Activated CD8-positive, alpha-beta memory T cell treated with anti-CD3 and anti-CD28 coated beads for 36 hours (primary cell): Measurements from ENCODE around the gene PSMD6. TPM values are rescaled to one million over a fixed set of nuclear protein-coding genes. Genes with fewer than 3 reads are reported as not detected.

Experiments
- CTCF ChIA-PET: fragments of 350-600 bp; sonication (Branson Sonifier 250); formaldehyde crosslinking; loops from one replicate; lab custom pipeline; 2021; ENCODE audit warnings: antibody characterized with exemption; lab: Charles Lee
- POLR2A ChIA-PET: fragments of 350-600 bp; sonication (Branson Sonifier 250); formaldehyde crosslinking; loops from one replicate; lab custom pipeline; 2021; ENCODE audit warnings: antibody characterized with exemption; lab: Charles Lee
- total RNA-seq, 2 experiments: library from RNA; stranded (reverse); gene quantifications; one replicate each; pipeline ENCODE4 v1.2.3, GENCODE V29; 2021

PSMD6 gene
- total RNA-seq, 2 experiments from 2014 or later = 126 to 129 TPM

DNA sequence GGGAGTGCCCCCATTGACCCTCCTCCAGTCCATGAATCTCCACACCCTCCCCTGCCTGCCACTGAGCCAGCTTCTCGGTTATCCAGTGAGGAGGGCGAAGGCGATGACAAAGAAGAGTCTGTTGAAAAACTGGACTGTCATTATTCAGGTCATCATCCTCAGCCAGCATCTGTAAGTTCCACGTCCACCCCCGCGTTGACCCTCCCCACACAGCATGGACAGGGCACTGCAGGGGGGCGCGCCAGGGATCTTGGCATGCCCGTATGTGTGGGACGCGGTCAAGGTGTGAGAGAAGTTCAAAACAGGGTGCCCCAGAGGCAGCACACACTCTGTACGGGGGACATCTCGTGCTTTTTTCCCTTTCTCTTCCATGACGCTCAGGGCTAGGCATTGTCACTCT is 33.1 kb downstream of the PSMD6 start:
- ChIA-PET CTCF (no interaction called here), POLR2A (no interaction called here)

DNA sequence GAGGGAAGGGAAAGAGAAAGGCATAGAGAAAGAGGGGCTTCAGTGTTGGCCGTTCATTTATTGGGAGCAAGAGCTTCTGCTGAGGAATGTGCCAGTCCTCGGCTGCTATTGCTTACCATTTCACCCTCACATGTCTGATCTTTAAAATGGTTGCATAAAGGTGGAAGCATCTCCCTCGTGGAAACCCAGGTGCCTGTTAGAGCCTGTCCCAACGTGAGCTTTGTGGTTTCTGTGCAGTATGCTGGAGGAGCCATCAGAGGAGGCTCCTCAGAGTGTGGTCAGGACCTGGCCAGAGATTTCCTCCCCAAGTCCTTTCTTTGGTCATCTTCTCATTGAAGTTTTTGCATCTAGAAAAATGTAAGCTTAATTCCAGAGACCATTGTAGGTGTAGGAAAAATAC is 34.4 kb downstream of the PSMD6 start:
- ChIA-PET CTCF (no interaction called here), POLR2A (no interaction called here)

DNA sequence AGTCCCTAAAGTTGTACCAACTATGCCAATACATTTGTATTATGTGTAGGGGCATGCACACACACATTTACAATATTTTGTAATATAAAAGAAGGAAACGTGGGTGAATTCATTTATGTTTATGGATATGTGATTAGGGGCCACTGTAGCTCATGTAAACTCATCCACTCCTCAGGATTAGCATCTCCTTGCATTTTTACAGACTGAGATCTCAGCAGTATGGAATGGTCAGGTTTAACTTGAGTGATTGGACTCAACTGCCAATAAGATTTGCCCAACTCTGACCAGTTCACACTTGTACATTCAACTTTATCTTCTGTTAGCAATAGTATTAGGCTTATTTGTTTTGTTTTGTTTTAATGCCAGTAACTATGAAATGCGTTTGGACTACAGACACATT is 36.5 kb downstream of the PSMD6 start:
- ChIA-PET POLR2A (no interaction called here), CTCF (no interaction called here)

DNA sequence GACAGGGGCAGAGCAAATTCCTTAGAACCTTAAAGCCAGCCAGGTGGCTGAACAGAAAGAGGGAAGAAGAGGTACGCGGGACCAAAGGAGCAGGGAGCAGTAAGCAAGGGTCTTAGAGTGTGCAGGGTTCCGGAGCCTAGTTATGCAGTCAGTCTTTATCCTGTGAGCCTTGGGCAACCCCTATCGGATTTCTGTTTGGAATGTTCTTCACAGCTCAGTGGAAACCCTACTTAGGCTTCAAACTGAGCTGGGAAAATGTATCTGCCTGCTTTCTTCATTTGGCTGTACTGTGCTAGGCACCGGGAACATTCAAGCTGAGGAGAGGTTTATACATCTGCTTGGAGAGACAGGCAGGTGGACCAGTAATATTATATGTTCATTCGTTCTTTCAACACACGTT is 37.1 kb downstream of the PSMD6 start:
- CTCF ChIA-PET = no interaction called here

DNA sequence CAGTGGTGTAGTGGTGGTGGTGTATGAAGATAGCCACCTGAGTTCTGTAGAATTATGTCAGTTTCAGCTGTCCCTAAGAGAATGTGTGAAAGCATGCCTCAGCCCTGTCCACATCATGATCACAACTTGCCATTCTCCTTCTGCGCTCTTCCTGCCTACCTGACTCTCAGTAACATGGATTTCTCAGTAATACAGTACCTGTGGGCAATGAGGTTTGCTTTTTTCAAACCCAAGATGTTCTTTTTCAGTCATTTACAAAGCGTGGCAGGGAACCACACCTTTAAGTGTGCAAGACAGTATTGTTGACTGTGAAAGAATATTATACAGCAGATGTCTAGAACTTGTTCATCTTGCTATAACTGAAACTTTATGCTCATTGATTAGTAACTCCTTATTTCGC is 38.9 kb downstream of the PSMD6 start:
- ChIA-PET CTCF (interaction anchor here (2.3 kb wide), 1 partner anchor 9 kb away, joined by 13 read pairs; no protein-coding TSS in a partner anchor), POLR2A (no interaction called here)

More for the DNA sequence above, 37.1 kb downstream of the PSMD6 start:
- POLR2A ChIA-PET = no interaction called here

DNA sequence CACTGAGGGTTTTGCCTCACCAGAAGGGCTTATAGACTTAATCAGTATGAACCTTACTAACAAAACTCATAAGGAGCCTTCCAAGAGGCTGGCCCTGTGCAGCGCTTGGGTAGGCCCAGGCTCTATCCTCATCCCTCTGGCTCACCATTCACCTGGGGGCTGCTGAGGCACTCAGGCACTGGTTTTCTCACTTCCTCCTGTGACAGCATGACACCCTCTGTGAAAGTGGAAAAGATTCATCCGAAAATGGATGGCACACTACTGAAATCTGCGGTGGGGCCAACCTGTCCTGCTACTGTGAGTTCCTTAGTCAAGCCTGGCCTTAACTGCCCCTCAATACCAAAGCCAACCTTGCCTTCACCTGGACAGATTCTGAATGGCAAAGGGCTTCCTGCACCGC is 41.3 kb downstream of the PSMD6 start:
- CTCF ChIA-PET = interaction anchor here (0.6 to 0.9 kb wide), 2 partner anchors 12 to 20 kb away, joined by 3 to 4 read pairs; no protein-coding TSS in a partner anchor
- POLR2A ChIA-PET = no interaction called here

DNA sequence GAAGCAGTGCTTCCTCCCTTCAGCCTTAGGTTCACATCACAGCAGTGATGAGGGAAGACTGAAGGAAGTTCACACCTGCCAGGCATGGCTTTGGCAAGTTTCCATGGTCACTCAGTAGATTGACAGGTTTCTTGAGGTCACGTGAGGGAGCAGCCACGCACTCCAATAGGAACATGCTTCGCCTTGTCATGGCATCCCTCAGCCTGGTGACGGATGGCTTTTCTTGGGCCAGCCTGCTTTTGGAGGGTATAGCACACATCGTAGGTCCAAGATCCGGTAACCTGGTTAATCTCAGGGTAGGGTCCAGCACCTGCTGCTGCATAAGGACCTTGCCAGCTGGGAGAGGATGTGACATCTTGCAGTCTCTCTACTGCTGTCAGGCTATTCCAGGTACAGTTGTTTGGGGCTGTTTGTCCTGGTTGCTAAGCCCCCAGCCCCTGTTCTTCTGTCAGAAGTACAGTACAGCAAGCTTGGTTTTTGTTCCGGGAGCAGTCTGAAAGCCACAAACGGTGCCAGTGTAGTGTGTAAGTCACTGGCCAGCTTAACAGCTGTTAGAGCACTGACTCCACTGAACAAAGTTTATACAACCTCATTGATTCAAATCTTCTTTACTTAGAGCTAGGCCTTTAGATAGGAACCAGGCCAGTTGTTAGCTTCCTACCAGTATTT is 42.3 kb downstream of the PSMD6 start:
- POLR2A ChIA-PET = interaction anchor here (0.6 kb wide), 1 partner anchor 24 kb away, joined by 5 read pairs; no protein-coding TSS in a partner anchor
- CTCF ChIA-PET = interaction anchor here (2.1 to 4.3 kb wide), 3 partner anchors 13 to 19 kb away, joined by 9 to 23 read pairs (median 18); no protein-coding TSS in a partner anchor

DNA sequence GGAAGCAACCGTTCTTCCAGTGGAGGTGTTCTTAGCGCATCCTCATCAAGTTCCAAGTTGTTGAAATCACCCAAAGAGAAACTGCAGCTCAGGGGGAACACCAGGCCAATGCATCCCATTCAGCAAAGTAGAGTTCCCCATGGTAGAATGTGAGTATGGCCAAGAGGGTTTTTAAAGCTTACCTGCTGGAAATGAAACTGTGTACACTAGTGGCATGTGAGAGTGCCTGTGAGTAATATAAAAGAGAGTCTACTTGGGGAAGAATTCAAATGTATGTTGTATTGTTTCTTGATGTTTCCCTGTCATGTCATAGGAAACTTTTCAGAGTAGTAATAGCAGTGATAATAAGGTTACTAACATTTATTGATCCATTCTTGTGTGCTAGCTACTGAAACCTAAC is 43.3 kb downstream of the PSMD6 start:
- CTCF ChIA-PET = interaction anchor here (2.1 to 4.3 kb wide), 3 partner anchors 12 to 18 kb away, joined by 9 to 23 read pairs (median 18); no protein-coding TSS in a partner anchor

DNA sequence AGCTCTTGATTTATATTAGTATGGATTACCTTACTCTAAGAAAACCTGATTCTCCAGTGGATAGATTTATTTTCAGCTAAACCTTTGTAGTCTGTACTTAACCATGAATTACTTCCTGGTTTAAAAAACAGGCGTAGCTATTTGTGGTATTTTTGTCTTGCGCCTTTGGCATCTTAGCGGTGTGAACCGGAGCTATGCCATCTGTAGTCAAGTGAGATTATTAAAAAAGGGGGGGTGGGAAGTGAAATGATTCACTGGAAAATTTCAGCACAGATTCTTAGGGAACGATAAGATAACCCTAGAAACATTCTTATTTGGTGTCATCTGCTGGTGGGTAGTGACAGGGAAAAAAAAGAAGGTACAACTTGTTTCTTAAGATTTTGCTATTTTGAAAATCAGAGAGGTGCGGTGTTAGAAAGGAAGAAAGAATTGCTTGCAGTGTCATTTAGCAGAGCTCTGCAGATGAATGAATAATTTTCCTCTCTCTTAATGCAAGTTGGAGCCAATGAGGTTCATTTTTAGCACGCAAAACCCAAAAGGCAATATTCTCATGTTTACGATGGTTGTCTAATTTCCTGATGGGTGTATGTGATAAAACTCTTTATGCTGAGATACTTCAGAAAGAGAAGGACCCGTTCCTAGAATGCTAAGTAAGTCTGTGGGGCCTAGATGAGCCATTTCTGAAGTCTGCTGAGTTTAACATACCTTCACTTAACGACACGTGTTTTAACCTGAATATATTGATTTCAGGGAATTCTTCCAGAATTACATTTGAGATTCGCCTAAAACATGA is 44.0 kb downstream of the PSMD6 start:
- CTCF ChIA-PET = interaction anchor here (1.1 to 4.3 kb wide), 5 partner anchors 11 to 65 kb away, joined by 3 to 23 read pairs (median 9); partner anchors contain the start of gene PSMD6
- POLR2A ChIA-PET = interaction anchor here (0.7 to 1.2 kb wide), 3 partner anchors 11 to 68 kb away, joined by 3 to 5 read pairs (median 3); no protein-coding TSS in a partner anchor

More for the DNA sequence above, 43.3 kb downstream of the PSMD6 start:
- POLR2A ChIA-PET = no interaction called here

DNA sequence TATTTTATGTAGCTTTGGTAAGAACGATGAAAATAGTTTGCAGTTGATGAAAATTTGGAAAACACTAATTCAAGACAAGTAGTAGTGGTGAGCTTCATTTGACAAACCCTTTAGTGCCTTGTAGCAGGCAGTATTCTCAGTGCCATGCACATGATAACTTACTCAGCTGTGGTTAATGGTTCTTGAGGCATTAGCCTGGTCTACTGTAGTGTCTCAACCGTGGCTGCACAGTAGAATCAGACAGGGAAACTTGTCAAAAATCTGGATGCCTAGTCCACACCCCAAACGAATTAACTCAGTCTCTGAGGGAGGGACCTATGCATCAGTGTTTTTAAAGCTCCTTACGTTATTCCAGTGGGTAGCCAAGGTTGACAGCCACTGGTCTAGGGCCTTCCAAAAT is 45.4 kb downstream of the PSMD6 start:
- ChIA-PET CTCF (interaction anchor here (1.0 to 4.3 kb wide), 6 partner anchors 10 to 89 kb away, joined by 3 to 23 read pairs (median 4); partner anchors contain the start of gene PSMD6), POLR2A (interaction anchor here (1.2 kb wide), 1 partner anchor 66 kb away, joined by 3 read pairs; no protein-coding TSS in a partner anchor)

DNA sequence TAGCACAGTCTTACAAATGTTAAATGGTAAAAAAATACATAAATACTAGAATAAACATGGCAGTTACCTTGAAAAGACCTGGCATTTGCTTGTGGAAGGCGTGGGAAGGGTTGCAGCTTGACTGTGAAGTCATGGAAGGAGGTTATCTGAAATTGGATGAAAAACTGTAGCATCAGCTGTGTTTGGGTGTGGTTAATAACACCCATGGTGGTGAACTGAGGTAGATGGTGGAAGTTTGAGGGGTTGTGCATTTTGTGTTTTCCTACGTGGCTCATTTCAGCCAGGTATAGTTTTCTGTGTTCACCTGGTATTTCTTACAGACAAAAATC is 46.5 kb downstream of the PSMD6 start:
- ChIA-PET CTCF (interaction anchor here (2.1 kb wide), 1 partner anchor 10 kb away, joined by 4 read pairs; no protein-coding TSS in a partner anchor), POLR2A (no interaction called here)

DNA sequence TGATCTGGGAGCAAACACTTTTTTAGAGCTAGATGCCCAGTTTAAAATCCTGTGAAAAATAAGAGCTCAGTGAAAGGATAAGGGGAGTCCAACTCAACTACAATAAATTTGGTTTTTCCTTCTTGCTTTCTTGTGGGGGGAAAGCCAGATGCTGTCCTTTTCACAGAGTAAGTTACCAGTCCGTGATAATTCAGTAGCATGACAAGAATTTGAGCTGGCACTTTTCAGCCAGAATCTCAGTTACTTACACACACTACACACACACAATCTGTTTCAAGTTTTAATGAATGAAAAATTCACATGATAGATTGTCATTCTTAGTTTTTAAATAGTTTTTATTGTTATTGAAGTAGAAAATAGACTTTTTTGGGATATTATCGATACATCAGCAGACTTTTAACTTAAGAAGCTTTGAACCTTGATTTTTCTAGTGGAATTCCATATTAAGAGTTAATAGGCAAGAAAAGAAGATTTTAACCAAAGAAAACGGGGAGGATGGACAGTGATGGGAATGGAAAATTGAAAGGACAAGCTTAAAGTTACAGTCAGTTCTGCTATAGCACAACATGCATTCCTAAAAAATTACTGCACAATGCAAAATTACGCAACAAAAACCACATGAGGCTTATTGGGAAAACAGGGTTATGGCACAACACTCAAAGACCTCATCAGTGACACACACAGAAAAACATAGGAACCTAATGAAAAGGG is 47.0 kb downstream of the PSMD6 start:
- ChIA-PET CTCF (interaction anchor here (1.0 to 2.1 kb wide), 2 partner anchors 9 to 11 kb away, joined by 4 read pairs; no protein-coding TSS in a partner anchor), POLR2A (no interaction called here)

DNA sequence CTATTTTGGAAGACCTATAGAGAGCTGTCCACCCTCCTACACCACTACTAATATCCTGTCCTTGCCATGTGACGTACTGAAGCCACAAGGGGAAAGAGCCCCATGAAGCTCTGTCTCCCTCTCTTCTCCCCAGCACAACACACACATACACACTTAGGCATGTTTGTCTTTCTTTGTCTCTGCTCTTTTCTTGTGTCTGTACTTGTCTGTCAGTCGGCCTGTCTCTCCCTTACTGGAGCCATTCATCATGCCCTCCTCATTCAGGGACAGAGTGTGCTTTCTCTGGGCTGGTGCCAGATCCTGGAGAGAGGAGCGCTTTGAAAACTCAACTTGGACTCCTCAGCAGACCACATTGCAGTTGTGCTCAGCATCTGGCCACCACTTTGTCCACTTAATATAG is 47.6 kb downstream of the PSMD6 start:
- POLR2A ChIA-PET = no interaction called here

DNA sequence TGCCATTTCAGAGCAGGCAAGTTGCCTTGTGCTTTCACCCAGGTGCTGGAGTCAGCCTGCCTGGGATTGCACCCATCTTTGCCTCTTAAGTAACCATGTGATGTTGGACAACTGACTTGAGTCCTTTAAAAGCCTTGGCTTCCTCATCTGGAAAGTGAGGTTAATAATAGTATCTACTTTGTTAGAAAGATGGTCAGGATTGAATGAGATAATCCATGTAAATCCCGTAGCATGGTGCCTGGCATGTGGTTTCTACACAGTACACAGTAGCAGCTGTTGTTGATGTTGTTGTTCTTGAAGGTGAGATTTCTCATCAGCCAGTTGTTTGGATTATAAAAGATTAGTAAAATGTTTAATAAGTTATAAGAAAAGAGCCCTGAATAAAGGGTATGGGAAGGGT is 48.8 kb downstream of the PSMD6 start:
- POLR2A ChIA-PET = no interaction called here
- CTCF ChIA-PET = interaction anchor here (1.1 kb wide), 1 partner anchor 13 kb away, joined by 3 read pairs; no protein-coding TSS in a partner anchor

More for the DNA sequence above, 47.6 kb downstream of the PSMD6 start:
- CTCF ChIA-PET = interaction anchor here (1.0 to 2.1 kb wide), 2 partner anchors 8 to 10 kb away, joined by 4 read pairs; no protein-coding TSS in a partner anchor

DNA sequence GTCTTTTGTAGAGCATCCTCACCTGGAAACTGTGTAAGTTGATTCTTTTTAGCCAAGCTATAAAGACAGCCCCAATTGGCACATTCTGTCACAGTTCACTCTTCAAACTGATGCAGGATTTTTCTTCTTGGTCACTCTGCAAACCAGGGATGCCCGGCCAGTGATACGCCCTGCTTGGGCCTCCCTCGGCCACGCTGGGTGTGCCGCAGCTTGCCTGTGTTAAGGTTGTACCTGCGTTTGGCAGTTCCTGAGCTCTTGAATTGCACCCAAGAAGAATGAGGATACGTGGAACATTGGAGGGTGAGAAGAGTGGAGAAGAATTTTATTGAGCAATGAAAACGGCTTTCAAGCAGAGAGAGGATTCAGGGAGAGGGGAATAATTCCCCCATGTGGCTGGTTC is 49.9 kb downstream of the PSMD6 start:
- ChIA-PET CTCF (interaction anchor here (1.1 kb wide), 1 partner anchor 12 kb away, joined by 3 read pairs; no protein-coding TSS in a partner anchor), POLR2A (no interaction called here)

DNA sequence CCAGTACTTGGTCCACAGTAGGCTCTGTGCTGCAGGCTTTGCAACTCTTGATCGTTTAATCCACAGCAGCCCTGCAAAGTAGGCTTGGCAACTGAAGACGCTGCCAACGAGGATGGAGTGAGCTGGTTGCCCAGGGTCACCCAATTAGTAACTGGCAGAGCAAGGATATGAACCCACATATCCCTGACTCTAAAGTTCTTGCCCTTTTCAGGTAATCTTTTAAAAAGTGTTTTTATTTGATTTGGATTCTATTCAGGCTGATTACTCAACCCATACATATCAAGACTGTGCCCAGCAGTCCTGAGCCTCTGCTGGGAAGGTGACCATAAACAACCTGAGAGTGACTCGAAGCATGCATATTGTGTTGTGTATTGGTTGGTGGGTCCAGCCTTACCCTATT is 50.3 kb downstream of the PSMD6 start:
- ChIA-PET CTCF (interaction anchor here (0.8 to 0.9 kb wide), 2 partner anchors 11 to 15 kb away, joined by 3 read pairs; no protein-coding TSS in a partner anchor), POLR2A (no interaction called here)

DNA sequence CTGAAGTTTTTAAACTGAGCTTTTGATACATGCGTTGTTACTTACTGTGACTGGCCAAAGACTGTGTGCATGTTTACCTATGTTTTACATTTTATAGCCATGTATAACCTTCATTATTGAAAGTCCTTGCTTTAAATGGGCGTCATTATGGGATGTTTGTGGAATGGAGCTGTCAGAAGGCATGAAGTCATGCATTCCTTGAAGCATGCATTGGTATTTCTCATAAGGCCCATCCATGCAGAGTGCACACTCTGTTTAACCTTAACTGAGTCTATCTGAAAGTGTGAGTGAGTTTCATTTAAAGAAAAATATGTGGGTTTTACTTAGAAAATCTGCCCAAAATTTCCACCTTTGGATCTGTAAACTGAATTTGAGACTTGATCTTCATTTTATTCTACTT is 51.1 kb downstream of the PSMD6 start:
- ChIA-PET POLR2A (no interaction called here), CTCF (interaction anchor here (0.8 to 1.1 kb wide), 3 partner anchors 10 to 22 kb away, joined by 3 read pairs; no protein-coding TSS in a partner anchor)

DNA sequence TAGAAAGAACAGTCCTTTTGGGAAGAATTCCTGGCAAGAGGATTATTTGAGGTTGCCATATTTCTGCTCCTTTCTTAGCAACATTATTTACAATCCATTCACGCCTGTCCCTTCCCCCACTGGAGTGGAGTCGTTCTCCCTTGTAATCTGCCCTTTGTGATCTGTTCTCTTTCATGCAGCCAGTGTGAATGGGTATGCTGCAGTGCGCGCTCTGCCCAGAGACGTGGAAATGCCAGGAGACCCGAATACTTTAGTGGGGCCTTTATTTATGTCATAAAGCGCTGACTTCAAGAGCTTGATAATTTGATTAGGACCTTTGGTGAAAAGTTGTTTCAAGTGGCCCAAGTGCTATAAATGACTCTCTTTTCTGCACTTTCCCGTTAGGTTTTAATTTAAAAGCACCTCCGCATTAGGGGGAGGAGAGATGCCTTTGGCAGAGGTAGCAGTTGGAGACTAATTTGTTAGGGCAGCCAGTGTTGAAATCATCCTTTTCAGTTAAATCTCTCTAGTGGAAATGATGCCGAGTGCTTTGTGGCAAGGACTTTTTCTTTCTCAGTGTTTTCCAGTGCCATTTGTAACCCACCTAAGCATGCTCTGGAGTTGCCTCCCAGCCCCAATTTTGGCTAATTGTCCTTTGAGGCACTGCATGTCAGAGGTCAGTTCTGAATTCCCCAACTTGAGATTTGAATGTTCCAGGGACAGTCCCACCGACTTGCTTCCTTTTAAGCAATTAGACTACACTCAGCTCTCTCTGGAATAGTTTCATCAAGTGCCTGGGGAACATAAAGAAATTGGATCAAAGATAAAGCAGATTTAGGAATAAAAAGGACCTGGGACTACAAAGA is 52.4 kb downstream of the PSMD6 start:
- POLR2A ChIA-PET = no interaction called here
- CTCF ChIA-PET = no interaction called here
